ENCODE results near the gene KRTAP7-1.

DNA sequence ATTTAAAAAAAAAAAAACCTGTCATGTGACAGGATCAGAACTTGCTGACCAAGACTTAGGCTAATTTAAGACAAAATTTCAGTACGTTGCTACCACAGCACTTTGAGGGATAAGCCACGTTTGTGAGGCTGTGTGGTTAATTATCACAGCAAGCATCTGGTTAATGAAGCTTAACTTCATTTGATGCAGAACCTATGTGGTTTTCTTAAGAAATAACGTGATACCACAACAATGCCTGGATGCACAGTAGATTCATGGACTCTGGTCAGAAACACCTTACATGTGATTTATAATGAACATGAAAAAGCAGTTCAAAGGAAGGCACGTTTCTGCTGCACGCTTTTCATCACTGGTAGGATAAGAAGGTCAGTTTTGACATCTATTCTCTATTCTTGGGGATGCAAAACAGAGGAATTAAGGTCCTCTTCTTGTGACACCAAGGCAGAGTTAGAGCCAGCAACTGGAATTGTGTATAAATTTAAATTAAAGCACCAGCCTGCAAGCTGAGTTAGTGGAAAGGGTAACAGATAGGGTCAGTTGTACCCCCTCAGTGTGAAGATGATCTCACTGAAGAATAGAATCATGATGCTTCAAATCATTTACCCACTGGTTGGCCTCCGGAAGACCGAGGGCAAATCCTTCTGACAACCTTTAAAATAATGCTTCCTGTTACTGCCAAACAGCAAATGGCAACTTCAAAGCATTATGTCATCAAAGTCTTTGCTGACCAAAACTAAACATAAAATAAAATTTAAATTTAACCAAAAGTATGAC, 10.5 kb downstream of the KRTAP7-1 start:
- TF ChIP-seq, protein P1, sequence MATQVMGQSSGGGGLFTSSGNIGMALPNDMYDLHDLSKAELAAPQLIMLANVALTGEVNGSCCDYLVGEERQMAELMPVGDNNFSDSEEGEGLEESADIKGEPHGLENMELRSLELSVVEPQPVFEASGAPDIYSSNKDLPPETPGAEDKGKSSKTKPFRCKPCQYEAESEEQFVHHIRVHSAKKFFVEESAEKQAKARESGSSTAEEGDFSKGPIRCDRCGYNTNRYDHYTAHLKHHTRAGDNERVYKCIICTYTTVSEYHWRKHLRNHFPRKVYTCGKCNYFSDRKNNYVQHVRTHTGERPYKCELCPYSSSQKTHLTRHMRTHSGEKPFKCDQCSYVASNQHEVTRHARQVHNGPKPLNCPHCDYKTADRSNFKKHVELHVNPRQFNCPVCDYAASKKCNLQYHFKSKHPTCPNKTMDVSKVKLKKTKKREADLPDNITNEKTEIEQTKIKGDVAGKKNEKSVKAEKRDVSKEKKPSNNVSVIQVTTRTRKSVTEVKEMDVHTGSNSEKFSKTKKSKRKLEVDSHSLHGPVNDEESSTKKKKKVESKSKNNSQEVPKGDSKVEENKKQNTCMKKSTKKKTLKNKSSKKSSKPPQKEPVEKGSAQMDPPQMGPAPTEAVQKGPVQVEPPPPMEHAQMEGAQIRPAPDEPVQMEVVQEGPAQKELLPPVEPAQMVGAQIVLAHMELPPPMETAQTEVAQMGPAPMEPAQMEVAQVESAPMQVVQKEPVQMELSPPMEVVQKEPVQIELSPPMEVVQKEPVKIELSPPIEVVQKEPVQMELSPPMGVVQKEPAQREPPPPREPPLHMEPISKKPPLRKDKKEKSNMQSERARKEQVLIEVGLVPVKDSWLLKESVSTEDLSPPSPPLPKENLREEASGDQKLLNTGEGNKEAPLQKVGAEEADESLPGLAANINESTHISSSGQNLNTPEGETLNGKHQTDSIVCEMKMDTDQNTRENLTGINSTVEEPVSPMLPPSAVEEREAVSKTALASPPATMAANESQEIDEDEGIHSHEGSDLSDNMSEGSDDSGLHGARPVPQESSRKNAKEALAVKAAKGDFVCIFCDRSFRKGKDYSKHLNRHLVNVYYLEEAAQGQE (IDR thresholded peaks at IDR 0.05; ENCODE audit: insufficient replicate concordance, low read depth), result no peak
- no peak for TF ChIP-seq GABPA (IDR thresholded peaks at IDR 0.05; ENCODE audit: low read depth)
- TF ChIP-seq, protein P2, sequence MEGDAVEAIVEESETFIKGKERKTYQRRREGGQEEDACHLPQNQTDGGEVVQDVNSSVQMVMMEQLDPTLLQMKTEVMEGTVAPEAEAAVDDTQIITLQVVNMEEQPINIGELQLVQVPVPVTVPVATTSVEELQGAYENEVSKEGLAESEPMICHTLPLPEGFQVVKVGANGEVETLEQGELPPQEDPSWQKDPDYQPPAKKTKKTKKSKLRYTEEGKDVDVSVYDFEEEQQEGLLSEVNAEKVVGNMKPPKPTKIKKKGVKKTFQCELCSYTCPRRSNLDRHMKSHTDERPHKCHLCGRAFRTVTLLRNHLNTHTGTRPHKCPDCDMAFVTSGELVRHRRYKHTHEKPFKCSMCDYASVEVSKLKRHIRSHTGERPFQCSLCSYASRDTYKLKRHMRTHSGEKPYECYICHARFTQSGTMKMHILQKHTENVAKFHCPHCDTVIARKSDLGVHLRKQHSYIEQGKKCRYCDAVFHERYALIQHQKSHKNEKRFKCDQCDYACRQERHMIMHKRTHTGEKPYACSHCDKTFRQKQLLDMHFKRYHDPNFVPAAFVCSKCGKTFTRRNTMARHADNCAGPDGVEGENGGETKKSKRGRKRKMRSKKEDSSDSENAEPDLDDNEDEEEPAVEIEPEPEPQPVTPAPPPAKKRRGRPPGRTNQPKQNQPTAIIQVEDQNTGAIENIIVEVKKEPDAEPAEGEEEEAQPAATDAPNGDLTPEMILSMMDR (IDR thresholded peaks at IDR 0.05; ENCODE audit: insufficient read depth, low read length), result no peak
- no peak for TF ChIP-seq POLR2AphosphoS5 (IDR thresholded peaks at IDR 0.05; ENCODE audit: low read depth)
- no peak for TF ChIP-seq SPI1 (IDR thresholded peaks at IDR 0.05; ENCODE audit: borderline replicate concordance, low read depth)

All from HL-60 (cell line).